OCI-LY7 (cell line): ENCODE results near the gene ELL2. TPM values are rescaled to one million over a fixed set of nuclear protein-coding genes. Genes with fewer than 3 reads are reported as not detected.

ENCODE experiments used
- BruUV-seq: library from RNA; stranded (reverse); fragments of 400-500 nt; replicated peaks from 2 replicates; lab custom pipeline; 2021; lab: Mats Ljungman, UMichigan
- CTCF ChIA-PET: fragments of 300-600 bp; sonication (Branson Sonifier 250); formaldehyde crosslinking; loops from one replicate; lab custom pipeline; 2022; ENCODE audit warnings: antibody characterized with exemption; ENCODE audit not compliant: unreplicated experiment; lab: Charles Lee
- POLR2A ChIA-PET: fragments of 300-600 bp; sonication (Branson Sonifier 250); formaldehyde crosslinking; loops from one replicate; lab custom pipeline; 2022; ENCODE audit warnings: antibody characterized with exemption; lab: Charles Lee
- DNase-seq: peaks from one replicate; pipeline ENCODE4 v3.0.0-alpha.2; 2015; ENCODE audit warnings: low spot score
- H2AFZ ChIP-seq: fragments of 200-600 bp; sonication (generic), shearing (Covaris generic); 2 replicates; pipeline ENCODE4 v1.6.1; 2014; ENCODE audit warnings: mild to moderate bottlenecking, antibody characterized with exemption, low read length, moderate library complexity
- H3K27ac ChIP-seq: fragments of 200-600 bp; sonication (generic); 2 replicates; pipeline ENCODE4 v1.5.1; 2014; ENCODE audit warnings: mixed run types, low read depth, mild to moderate bottlenecking, moderate library complexity, low read length, inconsistent platforms; ENCODE audit not compliant: poor library complexity, severe bottlenecking
- H3K36me3 ChIP-seq: fragments of 200-600 bp; sonication (generic); 2 replicates; pipeline ENCODE4 v1.6.1; 2014; ENCODE audit warnings: mild to moderate bottlenecking, antibody characterized with exemption, low read length, moderate library complexity, mixed read lengths; ENCODE audit not compliant: insufficient read depth
- H3K4me1 ChIP-seq: fragments of 200-600 bp; sonication (generic); 2 replicates; pipeline ENCODE4 v1.5.1; 2014; ENCODE audit warnings: mild to moderate bottlenecking, low read length; ENCODE audit not compliant: insufficient read depth, poor library complexity, severe bottlenecking
- H3K4me2 ChIP-seq: fragments of 200-600 bp; sonication (generic); 2 replicates; pipeline ENCODE4 v1.6.1; 2014; ENCODE audit warnings: mild to moderate bottlenecking, low read length
- H3K4me3 ChIP-seq: fragments of 200-600 bp; sonication (generic); 2 replicates; pipeline ENCODE4 v1.5.1; 2014; ENCODE audit warnings: mild to moderate bottlenecking, low read depth, low read length; ENCODE audit not compliant: poor library complexity, severe bottlenecking
- H3K79me2 ChIP-seq: fragments of 200-600 bp; sonication (generic); 2 replicates; pipeline ENCODE4 v1.6.1; 2016; ENCODE audit warnings: low read depth, mild to moderate bottlenecking, low read length, moderate library complexity, mixed read lengths; ENCODE audit not compliant: insufficient read depth
- H3K9me2 ChIP-seq: fragments of 200-600 bp; sonication (generic); 2 replicates; pipeline ENCODE4 v1.6.1; 2016; ENCODE audit warnings: mild to moderate bottlenecking, low read length, mixed read lengths; ENCODE audit not compliant: insufficient read depth
- H3K9me3 ChIP-seq: fragments of 200-600 bp; sonication (generic); 2 replicates; pipeline ENCODE4 v1.6.1; 2014; ENCODE audit warnings: mild to moderate bottlenecking, mixed run types, low read length, mixed read lengths
- H4K20me1 ChIP-seq: fragments of 200-600 bp; sonication (generic); 2 replicates; pipeline ENCODE4 v1.6.1; 2014; ENCODE audit warnings: mild to moderate bottlenecking, antibody characterized with exemption, low read length, moderate library complexity, mixed read lengths; ENCODE audit not compliant: insufficient read depth
- EZH2phosphoT487 ChIP-seq: fragments of 200-600 bp; sonication (generic); IDR thresholded peaks from 2 replicates; pipeline ENCODE4 v1.6.1; 2018; ENCODE audit warnings: low read depth, borderline replicate concordance, mild to moderate bottlenecking, mixed run types, antibody characterized with exemption, low read length, moderate library complexity, mixed read lengths
- intact Hi-C: fragments of 100-400 bp; cut with micrococcal nuclease; formaldehyde crosslinking; loops from one replicate; pipeline ENCODE4 v1.10.0; 2022; ENCODE audit not compliant: unreplicated experiment
- total RNA-seq, 2 experiments: library from RNA; depleted of rRNA in 1 of 2; stranded (reverse); fragments of >200 nt in 1 of 2; shearing (Covaris generic) in 1 of 2; gene quantifications; 2 replicates each; pipeline ENCODE4 v1.2.3, GENCODE V29; 2014 to 2022
- TF ChIP-seq, protein P1 (sequence below): fragments of 200-600 bp; sonication (generic); conservative IDR thresholded peaks from 2 replicates; pipeline ENCODE4 v1.5.1; 2014; ENCODE audit warnings: mild to moderate bottlenecking, antibody characterized with exemption, low read length, moderate library complexity, mixed read lengths

Gene ELL2
- total RNA-seq, 2 experiments from 2014 or later = 0.98 to 4.7 TPM

DNA sequence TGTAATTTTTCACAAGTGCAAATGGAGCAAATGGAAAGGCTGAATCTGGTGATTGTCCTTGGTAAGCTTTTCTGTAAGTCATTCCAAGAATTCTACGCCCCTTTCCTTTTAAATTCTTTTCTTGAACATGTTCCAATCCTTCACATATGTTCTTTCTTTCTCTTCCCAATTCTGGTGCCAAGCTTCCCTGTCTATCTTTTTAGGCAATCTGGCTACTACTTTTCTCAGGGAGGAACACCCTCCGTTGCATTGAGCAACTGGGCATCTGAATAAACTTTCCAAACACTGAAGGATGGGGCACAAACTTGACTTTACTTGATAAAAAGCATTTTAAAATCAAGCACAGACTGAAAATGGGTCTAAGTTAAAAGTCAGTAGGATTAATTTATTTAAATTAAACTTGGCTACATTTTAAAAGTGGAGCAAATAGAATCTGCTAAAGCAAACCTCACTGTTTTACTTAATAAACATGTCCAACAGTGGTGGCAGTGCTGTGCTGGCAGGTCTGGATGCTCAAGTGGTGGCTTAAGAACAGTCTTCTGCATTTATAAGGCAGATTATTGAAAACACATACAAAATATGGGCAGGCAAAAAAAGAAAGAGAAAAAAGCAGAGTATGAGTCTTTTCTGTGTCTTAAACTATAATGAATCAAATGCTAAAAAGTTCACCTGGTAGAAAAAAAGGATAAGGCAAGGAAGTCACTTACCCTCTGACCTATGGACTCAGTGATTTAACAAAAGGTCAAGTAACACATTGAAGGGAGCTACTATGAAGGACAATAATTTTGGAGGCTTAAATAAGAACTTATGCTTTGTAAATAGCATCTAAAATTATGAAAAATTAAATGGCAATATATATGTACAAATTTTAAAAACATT, 5.4 kb downstream of the ELL2 start:
- no TSS peak for BruUV-seq
- H3K79me2 ChIP-seq = no peaks in the 10 kb centered on the region
- H3K4me2 ChIP-seq = no peak overlapping the region
- ChIA-PET CTCF (interaction anchor here (0.6 kb wide), 1 partner anchor 564 kb away, joined by 3 read pairs; no protein-coding TSS in a partner anchor), POLR2A (interaction anchor here (0.7 to 1.3 kb wide), 2 partner anchors 12 to 108 kb away, joined by 3 to 5 read pairs; no protein-coding TSS in a partner anchor)
- TF ChIP-seq EZH2phosphoT487 = no peak
- TF ChIP-seq, protein P1, sequence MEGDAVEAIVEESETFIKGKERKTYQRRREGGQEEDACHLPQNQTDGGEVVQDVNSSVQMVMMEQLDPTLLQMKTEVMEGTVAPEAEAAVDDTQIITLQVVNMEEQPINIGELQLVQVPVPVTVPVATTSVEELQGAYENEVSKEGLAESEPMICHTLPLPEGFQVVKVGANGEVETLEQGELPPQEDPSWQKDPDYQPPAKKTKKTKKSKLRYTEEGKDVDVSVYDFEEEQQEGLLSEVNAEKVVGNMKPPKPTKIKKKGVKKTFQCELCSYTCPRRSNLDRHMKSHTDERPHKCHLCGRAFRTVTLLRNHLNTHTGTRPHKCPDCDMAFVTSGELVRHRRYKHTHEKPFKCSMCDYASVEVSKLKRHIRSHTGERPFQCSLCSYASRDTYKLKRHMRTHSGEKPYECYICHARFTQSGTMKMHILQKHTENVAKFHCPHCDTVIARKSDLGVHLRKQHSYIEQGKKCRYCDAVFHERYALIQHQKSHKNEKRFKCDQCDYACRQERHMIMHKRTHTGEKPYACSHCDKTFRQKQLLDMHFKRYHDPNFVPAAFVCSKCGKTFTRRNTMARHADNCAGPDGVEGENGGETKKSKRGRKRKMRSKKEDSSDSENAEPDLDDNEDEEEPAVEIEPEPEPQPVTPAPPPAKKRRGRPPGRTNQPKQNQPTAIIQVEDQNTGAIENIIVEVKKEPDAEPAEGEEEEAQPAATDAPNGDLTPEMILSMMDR = no peak
- H3K9me2 ChIP-seq = no peaks in the 10 kb centered on the region; the same call in 1 of the 2 replicates
- H2AFZ ChIP-seq = no peak overlapping the region
- intact Hi-C loops = loop anchor here (10.0 kb wide), 1 partner anchor 171 kb away; no protein-coding TSS in a partner anchor
- no peak for DNase-seq
- H3K4me1 ChIP-seq = peaks cover 5% of the 10 kb centered on the region
- H4K20me1 ChIP-seq = no peaks in the 10 kb centered on the region
- H3K9me3 ChIP-seq = no peaks in the 10 kb centered on the region
- H3K27ac ChIP-seq = no peak overlapping the region
- no peaks in the 10 kb centered on the region for H3K36me3 ChIP-seq
- no peak overlapping the region for H3K4me3 ChIP-seq

DNA sequence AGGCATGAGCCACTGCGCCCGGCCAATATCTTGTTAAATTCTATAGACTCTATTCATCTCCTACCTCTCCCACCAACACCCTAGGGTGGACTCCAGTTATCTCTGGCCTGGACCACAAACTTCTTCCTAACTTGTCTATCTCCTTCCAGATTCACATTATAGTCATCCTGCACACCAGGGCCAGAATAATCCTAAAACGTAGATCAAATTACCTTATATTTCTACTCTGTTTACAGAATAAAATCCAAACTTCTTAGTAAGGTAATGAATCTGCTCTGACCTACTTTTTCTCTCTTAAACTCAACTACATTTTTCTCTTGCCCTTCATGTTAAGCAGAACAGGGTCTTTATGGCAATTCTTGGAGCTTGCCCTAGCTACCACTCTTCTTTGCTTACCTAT, 6.9 kb downstream of the ELL2 start:
- no TSS peak for BruUV-seq

More for the DNA sequence above, 6.9 kb downstream of the ELL2 start:
- no peak overlapping the region for H2AFZ ChIP-seq
- no peaks in the 10 kb centered on the region for H3K36me3 ChIP-seq
- ChIA-PET CTCF (no interaction called here), POLR2A (interaction anchor here (0.7 kb wide), 2 partner anchors 66 to 227 kb away, joined by 3 to 4 read pairs; no protein-coding TSS in a partner anchor)
- no peak overlapping the region for H3K4me3 ChIP-seq
- TF ChIP-seq EZH2phosphoT487 = no peak
- TF ChIP-seq, protein P1 = no peak
- no peaks in the 10 kb centered on the region for H3K79me2 ChIP-seq
- H3K4me1 ChIP-seq = no peaks in the 10 kb centered on the region
- intact Hi-C loops = loop anchor here (10.0 kb wide), 1 partner anchor 170 kb away; no protein-coding TSS in a partner anchor
- no peaks in the 10 kb centered on the region for H4K20me1 ChIP-seq
- no peaks in the 10 kb centered on the region; the same call in 1 of the 2 replicates for H3K9me2 ChIP-seq
- no peak for DNase-seq
- no peaks in the 10 kb centered on the region for H3K9me3 ChIP-seq
- H3K27ac ChIP-seq = no peak overlapping the region
- H3K4me2 ChIP-seq = no peak overlapping the region
